ENCODE results near the gene RPTOR. TPM values are rescaled to one million over a fixed set of nuclear protein-coding genes. Genes with fewer than 3 reads are reported as not detected.
"Not testable (repeated sequence)": the region's sequence is repeated elsewhere in the genome, so short reads cannot be mapped to it uniquely, and the experiment has no call there.

The RPTOR gene
- total RNA-seq, 1 experiment from 2014 or later: 46.2 TPM

DNA sequence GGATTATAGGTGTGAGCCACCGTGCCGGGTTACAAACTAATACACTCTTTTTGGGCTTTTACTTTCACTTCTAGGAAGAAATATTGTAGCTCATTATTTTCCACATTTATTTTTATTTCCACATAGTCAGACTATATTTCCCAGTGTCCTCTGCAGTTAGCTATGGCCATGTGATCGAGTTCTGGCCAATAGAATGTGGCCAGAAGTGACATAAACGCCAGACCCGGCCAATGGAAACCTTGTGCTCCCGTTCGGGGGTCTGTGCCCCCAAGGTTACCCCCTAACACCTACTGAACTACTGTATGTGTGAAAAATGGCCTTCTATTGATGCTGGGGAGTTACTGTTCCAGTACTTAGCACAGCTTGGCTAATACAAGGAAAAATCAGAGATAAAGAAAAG, 13.2 kb upstream of the RPTOR start:
- H3F3A ChIP-seq (ENCODE audit: low read length, unreplicated experiment): no peaks in the 10 kb centered on the region
- H3K9me3 ChIP-seq (ENCODE audit: low read length): no peaks in the 10 kb centered on the region
- H3K9me2 ChIP-seq (replicated peaks; ENCODE audit: low read length): no peaks in the 10 kb centered on the region
- POLR2A ChIA-PET (ENCODE audit: unreplicated experiment): no interaction called here
- H3K4me3 ChIP-seq (ENCODE audit: low read length): no peak overlapping the region
- BruUV-seq (replicated peaks): no TSS peak
- no peak overlapping the region for H3K27ac ChIP-seq (ENCODE audit: low read length)
- no peaks in the 10 kb centered on the region for H4K20me1 ChIP-seq (ENCODE audit: low read length)
- H3K36me3 ChIP-seq (ENCODE audit: low read depth, low read length): no peaks in the 10 kb centered on the region
- CTCF ChIA-PET: no interaction called here
- no peak overlapping the region for H3K9ac ChIP-seq (ENCODE audit: low read length)
- H2AFZ ChIP-seq (ENCODE audit: low read length): no peak overlapping the region
- ATAC-seq: no peak
- DNase-seq: no peak
- peaks cover 6% of the 10 kb centered on the region; the same call in 1 of the 2 replicates for H3K4me1 ChIP-seq (ENCODE audit: insufficient read depth, low read length)
- no peak overlapping the region for H3K4me2 ChIP-seq (ENCODE audit: low read length)
- no peaks in the 10 kb centered on the region for H3K27me3 ChIP-seq (ENCODE audit: low read length)
- TF ChIP-seq, protein P1, sequence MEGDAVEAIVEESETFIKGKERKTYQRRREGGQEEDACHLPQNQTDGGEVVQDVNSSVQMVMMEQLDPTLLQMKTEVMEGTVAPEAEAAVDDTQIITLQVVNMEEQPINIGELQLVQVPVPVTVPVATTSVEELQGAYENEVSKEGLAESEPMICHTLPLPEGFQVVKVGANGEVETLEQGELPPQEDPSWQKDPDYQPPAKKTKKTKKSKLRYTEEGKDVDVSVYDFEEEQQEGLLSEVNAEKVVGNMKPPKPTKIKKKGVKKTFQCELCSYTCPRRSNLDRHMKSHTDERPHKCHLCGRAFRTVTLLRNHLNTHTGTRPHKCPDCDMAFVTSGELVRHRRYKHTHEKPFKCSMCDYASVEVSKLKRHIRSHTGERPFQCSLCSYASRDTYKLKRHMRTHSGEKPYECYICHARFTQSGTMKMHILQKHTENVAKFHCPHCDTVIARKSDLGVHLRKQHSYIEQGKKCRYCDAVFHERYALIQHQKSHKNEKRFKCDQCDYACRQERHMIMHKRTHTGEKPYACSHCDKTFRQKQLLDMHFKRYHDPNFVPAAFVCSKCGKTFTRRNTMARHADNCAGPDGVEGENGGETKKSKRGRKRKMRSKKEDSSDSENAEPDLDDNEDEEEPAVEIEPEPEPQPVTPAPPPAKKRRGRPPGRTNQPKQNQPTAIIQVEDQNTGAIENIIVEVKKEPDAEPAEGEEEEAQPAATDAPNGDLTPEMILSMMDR (conservative IDR thresholded peaks at IDR 0.05; ENCODE audit: low read depth, low read length): no peak
- TF ChIP-seq EZH2phosphoT487 (IDR thresholded peaks at IDR 0.05; ENCODE audit: borderline replicate concordance, low read length) (no peak), EZH2 (IDR thresholded peaks at IDR 0.05; ENCODE audit: low read length, unreplicated experiment) (no peak)
- intact Hi-C loops (cut with micrococcal nuclease): no loop called here
- no peaks in the 10 kb centered on the region for H3K79me2 ChIP-seq (ENCODE audit: low read length)

DNA sequence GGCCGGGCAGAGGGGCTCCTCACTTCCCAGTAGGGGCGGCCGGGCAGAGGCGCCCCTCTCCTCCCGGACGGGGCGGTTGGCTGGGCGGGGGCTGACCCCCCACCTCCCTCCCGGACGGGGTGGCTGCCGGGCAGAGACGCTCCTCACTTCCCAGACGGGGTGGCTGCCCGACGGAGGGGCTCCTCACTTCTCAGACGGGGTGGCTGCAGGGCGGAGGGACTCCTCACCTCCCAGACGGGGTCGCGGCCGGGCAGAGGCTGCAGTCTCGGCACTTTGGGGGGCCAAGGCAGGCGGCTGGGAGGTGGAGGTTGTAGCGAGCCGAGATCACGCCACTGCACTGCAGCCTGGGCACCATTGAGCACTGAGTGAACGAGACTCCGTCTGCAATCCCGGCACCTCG, 7.3 kb upstream of the RPTOR start:
- H3K79me2 ChIP-seq (ENCODE audit: low read length); ATAC-seq; DNase-seq; H2AFZ ChIP-seq (ENCODE audit: low read length); H3K9me2 ChIP-seq (replicated peaks; ENCODE audit: low read length); H3K4me3 ChIP-seq (ENCODE audit: low read length); H3K9ac ChIP-seq (ENCODE audit: low read length); BruUV-seq (replicated peaks); intact Hi-C loops (cut with micrococcal nuclease); H3K36me3 ChIP-seq (ENCODE audit: low read depth, low read length); H3K27me3 ChIP-seq (ENCODE audit: low read length); H3F3A ChIP-seq (ENCODE audit: low read length, unreplicated experiment); CTCF ChIA-PET; H3K4me2 ChIP-seq (ENCODE audit: low read length); H3K9me3 ChIP-seq (ENCODE audit: low read length); POLR2A ChIA-PET (ENCODE audit: unreplicated experiment); H3K27ac ChIP-seq (ENCODE audit: low read length); H3K4me1 ChIP-seq (ENCODE audit: insufficient read depth, low read length); H4K20me1 ChIP-seq (ENCODE audit: low read length): not testable (repeated sequence)

DNA sequence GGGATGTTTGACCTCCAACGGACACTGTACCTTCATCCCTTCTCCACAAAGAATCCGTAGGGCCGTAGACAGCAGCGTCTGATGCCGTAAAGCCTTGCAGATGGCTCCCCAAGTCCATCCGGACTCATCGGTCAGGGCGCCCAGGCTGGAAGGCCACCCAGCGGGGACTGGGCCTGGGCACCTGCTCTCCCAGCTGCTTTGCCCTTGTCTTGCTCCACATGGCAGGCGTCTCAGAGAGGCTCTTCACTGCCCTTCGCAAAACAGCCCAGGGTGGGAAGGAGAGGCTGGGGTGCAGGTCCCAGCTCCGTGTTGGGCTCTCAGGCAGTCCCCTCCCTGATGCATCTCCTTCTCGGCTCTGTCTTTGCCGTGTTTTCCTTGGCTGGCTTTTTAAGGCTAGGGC, 6.2 kb upstream of the RPTOR start:
- H3K36me3 ChIP-seq (ENCODE audit: low read depth, low read length): no peaks in the 10 kb centered on the region
- no peaks in the 10 kb centered on the region for H3K9me2 ChIP-seq (replicated peaks; ENCODE audit: low read length)
- no peaks in the 10 kb centered on the region for H3K27me3 ChIP-seq (ENCODE audit: low read length)
- no peaks in the 10 kb centered on the region for H3K9me3 ChIP-seq (ENCODE audit: low read length)
- H3K79me2 ChIP-seq (ENCODE audit: low read length): no peaks in the 10 kb centered on the region
- no peak for DNase-seq
- no peak overlapping the region for H3K4me3 ChIP-seq (ENCODE audit: low read length)
- ChIA-PET CTCF (no interaction called here), POLR2A (ENCODE audit: unreplicated experiment) (no interaction called here)
- no peaks in the 10 kb centered on the region for H4K20me1 ChIP-seq (ENCODE audit: low read length)
- no peak overlapping the region for H3K4me2 ChIP-seq (ENCODE audit: low read length)
- H3K9ac ChIP-seq (ENCODE audit: low read length): no peak overlapping the region
- H3K27ac ChIP-seq (ENCODE audit: low read length): no peak overlapping the region
- ATAC-seq: no peak
- no peak for TF ChIP-seq EZH2 (IDR thresholded peaks at IDR 0.05; ENCODE audit: low read length, unreplicated experiment)
- TF ChIP-seq, protein P1 (conservative IDR thresholded peaks at IDR 0.05; ENCODE audit: low read depth, low read length): no peak
- no peak for TF ChIP-seq EZH2phosphoT487 (IDR thresholded peaks at IDR 0.05; ENCODE audit: borderline replicate concordance, low read length)
- no peak overlapping the region for H2AFZ ChIP-seq (ENCODE audit: low read length)
- intact Hi-C loops (cut with micrococcal nuclease): no loop called here
- H3F3A ChIP-seq (ENCODE audit: low read length, unreplicated experiment): no peaks in the 10 kb centered on the region
- H3K4me1 ChIP-seq (ENCODE audit: insufficient read depth, low read length): no peaks in the 10 kb centered on the region
- no TSS peak for BruUV-seq (replicated peaks)
